Gastroesophageal sphincter (tissue), 3 donors: Measurements from ENCODE around the gene ADAMTS4.

Source experiments
- CTCF ChIP-seq, 4 experiments: fragments of 200-600 bp in 2 of 4; fragments of 450-650 bp in 2 of 4; sonication (generic) in 1 of 4; IDR thresholded peaks; one replicate each; pipeline ENCODE4 v1.5.1; 2017 to 2019; ENCODE audit warnings: antibody characterized with exemption in 4 of 4, mild to moderate bottlenecking in 2 of 4, moderate library complexity in 2 of 4
- EP300 ChIP-seq: sonication (generic); formaldehyde crosslinking; IDR thresholded peaks from one replicate; pipeline ENCODE4 v1.6.1; 2017; ENCODE audit warnings: antibody characterized with exemption, mild to moderate bottlenecking
- POLR2A ChIP-seq, 2 donors: fragments of 450-650 bp; IDR thresholded peaks; one replicate each; pipeline ENCODE4 v1.6.1; 2017; ENCODE audit warnings: antibody characterized with exemption in 2 of 2, mild to moderate bottlenecking in 2 of 2, moderate library complexity in 1 of 2
- POLR2AphosphoS5 ChIP-seq: sonication (generic); formaldehyde crosslinking; IDR thresholded peaks from one replicate; pipeline ENCODE4 v1.6.1; 2017; ENCODE audit warnings: antibody characterized with exemption

DNA sequence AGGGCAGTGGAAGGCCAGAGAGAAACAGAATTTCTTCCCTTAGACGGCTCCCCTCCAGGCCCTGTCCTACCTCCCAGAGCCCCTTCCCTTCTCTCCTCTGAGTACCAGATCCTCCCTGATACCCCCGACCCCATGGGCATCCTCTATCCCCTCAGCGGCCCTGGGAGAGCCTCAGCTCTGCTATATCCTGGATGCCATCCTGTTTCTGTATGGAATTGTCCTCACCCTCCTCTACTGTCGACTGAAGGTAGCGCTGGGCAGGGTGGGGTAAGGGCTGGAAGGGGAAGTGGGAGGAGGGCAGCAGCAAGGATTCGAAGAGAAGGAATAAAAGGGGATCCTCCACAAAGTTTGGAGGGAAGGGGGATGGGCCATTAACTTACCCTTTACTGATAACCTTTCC is 19.0 kb upstream of the ADAMTS4 start:
- no peak for TF ChIP-seq CTCF (IDR thresholded peaks at IDR 0.05)
- no peak for TF ChIP-seq POLR2A (IDR thresholded peaks at IDR 0.05)
- no peak for TF ChIP-seq POLR2AphosphoS5
- no peak for TF ChIP-seq EP300
